GM23248 (cell line): ENCODE measurements around the gene SLC29A4.

Source experiments
- EZH2 ChIP-seq: fragments of 200-600 bp; sonication (generic); IDR thresholded peaks from 2 replicates; pipeline ENCODE4 v1.6.1; 2018; ENCODE audit warnings: antibody characterized with exemption, mild to moderate bottlenecking; ENCODE audit not compliant: insufficient read depth, poor library complexity, severe bottlenecking
- EZH2phosphoT487 ChIP-seq: fragments of 200-600 bp; sonication (generic); IDR thresholded peaks from 2 replicates; pipeline ENCODE4 v1.6.1; 2018; ENCODE audit warnings: antibody characterized with exemption, moderate library complexity, mild to moderate bottlenecking, low read depth; ENCODE audit not compliant: insufficient read depth

DNA sequence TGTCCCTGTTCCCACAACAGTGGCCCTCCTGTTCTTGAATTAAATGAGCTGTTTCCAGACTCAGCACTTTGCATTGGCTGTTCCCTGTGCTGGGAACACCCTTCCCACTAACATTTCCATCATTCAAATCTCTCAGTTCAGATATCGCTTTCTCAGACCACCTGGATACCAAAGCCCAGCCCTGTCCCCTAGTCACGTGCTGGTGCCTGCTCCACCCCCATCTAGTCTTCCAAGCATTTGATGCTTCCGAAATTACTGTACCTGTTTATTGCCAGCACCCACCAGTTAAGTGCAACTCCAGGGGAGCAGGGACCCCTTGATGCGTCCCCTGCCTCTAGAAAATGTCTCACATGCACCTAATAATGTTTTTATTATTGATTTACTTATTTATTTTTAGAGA, 3.0 kb upstream of the SLC29A4 start:
- TF ChIP-seq EZH2 (no peak), EZH2phosphoT487 (no peak)
